Measurements from ENCODE around the gene TPRA1.

DNA sequence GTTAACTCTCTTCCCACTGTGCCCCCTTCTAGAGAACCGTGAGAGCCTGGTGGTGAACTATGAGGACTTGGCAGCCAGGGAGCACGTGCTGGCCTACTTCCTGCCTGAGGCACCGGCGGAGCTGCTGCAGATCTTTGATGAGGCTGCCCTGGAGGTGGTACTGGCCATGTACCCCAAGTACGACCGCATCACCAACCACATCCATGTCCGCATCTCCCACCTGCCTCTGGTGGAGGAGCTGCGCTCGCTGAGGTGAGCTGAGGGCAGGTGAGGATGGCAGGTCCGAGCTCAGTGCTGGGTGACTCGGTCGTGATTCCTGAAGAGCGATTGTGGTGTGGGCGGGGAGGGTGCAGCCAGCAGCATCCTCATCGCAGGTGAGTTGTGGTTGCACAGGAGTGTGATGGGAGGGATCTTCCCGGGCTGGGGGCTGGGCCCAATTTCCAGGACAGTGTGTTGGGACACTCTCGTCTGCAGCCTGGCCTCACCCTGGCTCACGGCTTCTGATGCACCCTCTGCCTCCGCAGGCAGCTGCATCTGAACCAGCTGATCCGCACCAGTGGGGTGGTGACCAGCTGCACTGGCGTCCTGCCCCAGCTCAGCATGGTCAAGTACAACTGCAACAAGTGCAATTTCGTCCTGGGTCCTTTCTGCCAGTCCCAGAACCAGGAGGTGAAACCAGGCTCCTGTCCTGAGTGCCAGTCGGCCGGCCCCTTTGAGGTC is 15.7 kb upstream of the TPRA1 start:
- TF ChIP-seq, protein P1, sequence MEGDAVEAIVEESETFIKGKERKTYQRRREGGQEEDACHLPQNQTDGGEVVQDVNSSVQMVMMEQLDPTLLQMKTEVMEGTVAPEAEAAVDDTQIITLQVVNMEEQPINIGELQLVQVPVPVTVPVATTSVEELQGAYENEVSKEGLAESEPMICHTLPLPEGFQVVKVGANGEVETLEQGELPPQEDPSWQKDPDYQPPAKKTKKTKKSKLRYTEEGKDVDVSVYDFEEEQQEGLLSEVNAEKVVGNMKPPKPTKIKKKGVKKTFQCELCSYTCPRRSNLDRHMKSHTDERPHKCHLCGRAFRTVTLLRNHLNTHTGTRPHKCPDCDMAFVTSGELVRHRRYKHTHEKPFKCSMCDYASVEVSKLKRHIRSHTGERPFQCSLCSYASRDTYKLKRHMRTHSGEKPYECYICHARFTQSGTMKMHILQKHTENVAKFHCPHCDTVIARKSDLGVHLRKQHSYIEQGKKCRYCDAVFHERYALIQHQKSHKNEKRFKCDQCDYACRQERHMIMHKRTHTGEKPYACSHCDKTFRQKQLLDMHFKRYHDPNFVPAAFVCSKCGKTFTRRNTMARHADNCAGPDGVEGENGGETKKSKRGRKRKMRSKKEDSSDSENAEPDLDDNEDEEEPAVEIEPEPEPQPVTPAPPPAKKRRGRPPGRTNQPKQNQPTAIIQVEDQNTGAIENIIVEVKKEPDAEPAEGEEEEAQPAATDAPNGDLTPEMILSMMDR (conservative IDR thresholded peaks at IDR 0.05), result no peak
- TF ChIP-seq EZH2 (IDR thresholded peaks at IDR 0.05; ENCODE audit: low read depth), result no peak

Data from PC-9 (cell line).